ENCODE measurements around the gene RTP1.
"Not testable (repeated sequence)": the region's sequence is repeated elsewhere in the genome, so short reads cannot be mapped to it uniquely, and the experiment has no call there.

RTP1 gene

GRCh38 chr3:187197335-187197649, at the start of gene RTP1:
Gene RTP1 (plus strand): TSS chr3:187197486. CDS start chr3:187197516, 30 bp downstream.
- DNase-seq (ENCODE audit: low read depth) = no peak

GRCh38 chr3:187150186-187150585, 47.1 kb upstream of the RTP1 start:
- no peak for DNase-seq (ENCODE audit: low read depth)

GRCh38 chr3:187150599-187150998, 46.7 kb upstream of the RTP1 start:
- peak; percentile 24 for DNase-seq (ENCODE audit: low read depth)

DNA sequence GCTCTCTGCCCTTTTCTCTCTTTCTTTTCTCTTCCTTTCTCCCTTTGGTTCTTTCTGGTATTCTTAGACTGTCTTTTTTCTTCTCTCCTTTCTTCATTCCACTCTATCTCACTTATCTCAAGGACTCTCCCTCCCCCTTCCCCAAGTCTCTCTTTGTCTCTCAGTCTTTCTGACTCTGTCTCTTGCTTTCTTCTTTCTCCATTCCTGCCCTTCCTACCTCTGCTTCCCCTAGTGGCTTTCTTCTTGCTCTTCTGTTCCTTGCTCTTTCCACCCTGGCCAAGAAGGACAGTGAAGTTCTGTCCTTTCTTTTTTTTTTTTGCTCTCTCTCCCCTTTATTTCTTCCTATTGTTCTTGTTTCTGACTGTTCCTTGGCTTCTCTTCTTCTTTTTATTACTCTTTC, 35.7 kb upstream of the RTP1 start:
- no peak for DNase-seq (ENCODE audit: low read depth)

DNA sequence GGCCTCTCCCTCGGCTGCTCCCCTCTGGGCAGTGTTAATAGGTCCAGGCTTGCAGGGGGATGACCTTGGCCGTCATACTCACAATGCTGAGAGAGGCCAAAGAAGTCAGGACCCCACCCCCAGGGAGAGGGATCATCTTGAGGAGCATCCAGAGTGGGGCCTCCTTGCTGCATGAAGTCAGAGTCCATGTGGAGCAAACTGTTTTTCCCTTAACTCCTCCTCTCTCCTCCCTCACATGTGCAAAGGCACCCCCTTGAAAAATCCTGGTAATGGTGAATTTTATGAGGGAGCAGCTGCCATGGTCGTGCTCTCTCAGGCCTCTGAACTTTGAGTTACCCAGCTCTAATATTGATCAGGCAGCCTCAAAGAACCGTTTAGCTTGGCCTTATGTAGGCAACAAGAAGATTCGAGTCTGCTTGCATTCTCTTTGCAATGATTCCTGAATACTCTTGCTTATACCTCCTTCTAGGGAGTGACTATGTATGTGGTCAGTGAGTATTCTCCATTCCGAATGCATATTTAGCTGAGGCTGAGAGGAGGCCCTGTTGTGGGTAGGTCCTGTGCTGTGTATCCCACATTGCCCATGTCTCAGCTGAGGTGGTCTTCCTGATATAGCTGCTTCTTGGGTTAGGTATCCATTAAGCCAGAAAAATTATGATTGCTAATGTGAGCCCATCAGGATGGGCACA, 34.9 kb upstream of the RTP1 start:
- no peak for DNase-seq (ENCODE audit: low read depth)

DNA sequence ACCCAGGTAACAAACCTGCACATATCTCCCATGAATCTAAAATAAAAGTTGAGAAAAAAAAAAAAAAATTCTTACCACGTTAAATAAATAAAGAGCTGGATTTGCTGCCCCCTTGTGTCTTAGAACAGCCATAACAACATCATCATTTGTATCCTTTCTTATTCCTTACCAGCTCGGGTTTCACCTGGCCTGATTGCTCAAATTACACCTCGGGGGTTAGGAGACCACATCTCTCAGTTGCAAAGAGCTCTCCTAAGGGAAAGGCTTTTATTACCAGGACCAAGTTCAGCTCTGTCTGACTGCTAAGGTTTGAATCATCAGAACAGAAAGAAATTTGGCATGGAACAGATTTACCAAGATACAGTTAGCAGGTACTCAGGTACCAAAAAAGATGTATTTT, 32.1 kb upstream of the RTP1 start:
- DNase-seq (ENCODE audit: low read depth) = no peak

GRCh38 chr3:187166750-187167149, 30.5 kb upstream of the RTP1 start:
- no peak for DNase-seq (ENCODE audit: low read depth)

GRCh38 chr3:187167777-187168176, 29.5 kb upstream of the RTP1 start:
- no peak for DNase-seq (ENCODE audit: low read depth)

- no peak for DNase-seq (ENCODE audit: low read depth)
Observed at GRCh38 chr3:187169231-187169960, 27.9 kb upstream of the RTP1 start.

DNA sequence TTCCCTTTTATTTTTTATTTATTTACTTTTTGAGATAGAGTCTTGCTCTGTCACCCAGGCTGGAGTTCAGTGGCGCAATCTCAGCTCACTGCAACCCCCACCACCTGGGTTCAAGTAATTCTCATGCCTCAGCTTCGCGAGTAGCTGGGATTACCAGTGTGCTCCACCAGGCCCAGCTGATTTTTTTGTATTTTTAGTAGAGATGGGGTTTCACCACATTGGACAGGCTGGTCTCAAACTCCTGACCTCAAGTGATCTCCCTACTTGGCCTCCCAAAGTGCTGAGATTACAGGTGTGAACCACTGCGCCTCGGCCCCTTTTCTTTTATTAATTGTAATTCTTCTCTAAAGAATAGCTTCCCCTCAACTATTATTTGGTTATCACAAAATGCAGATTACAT, 26.4 kb upstream of the RTP1 start:
- not testable (repeated sequence) for DNase-seq (ENCODE audit: low read depth)

GRCh38 chr3:187172929-187173328, 24.4 kb upstream of the RTP1 start:
- DNase-seq (ENCODE audit: low read depth) = no peak

- DNase-seq (ENCODE audit: low read depth) = no peak
Observed at GRCh38 chr3:187181454-187182170, 15.7 kb upstream of the RTP1 start.

GRCh38 chr3:187183210-187183862, 13.9 kb upstream of the RTP1 start:
- DNase-seq (ENCODE audit: low read depth) = no peak

DNA sequence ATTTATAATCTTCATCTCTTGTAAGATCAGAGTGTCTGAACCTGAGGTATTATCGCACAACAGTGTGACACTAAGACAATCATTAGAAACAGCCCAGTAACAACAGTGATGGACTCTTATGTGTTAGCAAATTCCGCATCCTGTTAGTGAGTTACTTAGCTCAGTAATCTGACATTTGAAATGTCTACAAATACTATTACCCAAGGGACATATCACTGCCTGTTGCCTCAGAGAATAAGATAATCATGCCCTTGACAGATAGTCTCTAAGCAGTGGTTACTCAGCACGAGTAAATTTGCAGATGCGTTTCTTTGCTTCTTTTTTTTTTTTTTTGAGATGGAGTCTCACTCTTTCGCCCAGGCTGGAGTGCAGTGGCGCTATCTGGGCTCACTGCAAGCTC, 13.4 kb upstream of the RTP1 start:
- no peak for DNase-seq (ENCODE audit: low read depth)

GRCh38 chr3:187185759-187186158, 11.5 kb upstream of the RTP1 start:
- no peak for DNase-seq (ENCODE audit: low read depth)

GRCh38 chr3:187186375-187186774, 10.9 kb upstream of the RTP1 start:
- DNase-seq (ENCODE audit: low read depth) = no peak

DNA sequence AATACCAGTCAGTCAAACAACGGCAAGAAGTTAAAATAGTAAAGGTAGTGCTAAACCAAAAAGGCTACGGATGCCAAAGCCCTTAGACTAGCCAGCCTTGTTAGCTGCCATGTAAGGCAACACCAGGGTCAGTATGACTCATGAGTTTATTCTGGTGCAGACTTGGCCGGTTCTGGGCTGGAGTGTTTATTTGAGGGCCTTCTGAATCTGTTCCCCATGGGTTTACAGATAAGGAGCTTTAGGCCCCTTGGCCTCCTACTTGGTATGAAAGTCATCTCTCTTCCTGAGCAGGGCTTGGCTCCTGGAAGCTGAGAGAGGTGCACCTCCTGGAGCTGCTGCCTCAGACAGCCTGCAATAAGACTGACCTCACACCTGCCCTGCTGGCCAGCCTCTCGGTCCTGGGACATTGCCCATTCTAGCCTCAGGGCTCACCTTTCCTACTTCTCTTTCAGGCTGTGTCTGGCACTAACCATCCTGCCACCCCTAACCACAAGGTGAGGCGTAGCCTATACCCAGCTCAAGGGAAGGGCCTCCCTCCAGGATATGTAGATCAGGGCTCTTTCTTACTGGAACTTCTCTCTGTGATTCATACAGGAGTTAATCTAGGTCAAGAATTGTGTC, 10.4 kb upstream of the RTP1 start:
- DNase-seq (ENCODE audit: low read depth) = no peak

DNA sequence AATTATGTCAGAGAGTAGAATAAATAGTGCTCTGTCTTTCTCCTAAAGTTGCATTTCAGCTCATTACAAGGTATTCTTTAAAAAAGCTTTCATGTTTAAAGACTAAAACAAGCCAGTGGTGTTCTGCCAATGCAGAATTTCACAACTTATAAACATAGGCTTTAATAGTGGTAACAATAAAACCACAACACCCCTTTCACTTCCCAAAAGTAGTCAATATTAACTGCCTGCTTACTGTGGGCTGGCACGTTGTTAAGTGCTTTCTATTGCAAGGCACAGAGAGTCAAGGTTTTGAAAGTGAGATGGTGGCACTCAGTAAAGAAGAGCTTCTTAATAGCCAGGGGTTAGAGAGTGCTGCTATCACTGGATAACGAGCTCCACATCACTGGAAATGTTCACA, 8.4 kb upstream of the RTP1 start:
- no peak for DNase-seq (ENCODE audit: low read depth)

GRCh38 chr3:187191271-187191670, 6.0 kb upstream of the RTP1 start:
- no peak for DNase-seq (ENCODE audit: low read depth)

DNA sequence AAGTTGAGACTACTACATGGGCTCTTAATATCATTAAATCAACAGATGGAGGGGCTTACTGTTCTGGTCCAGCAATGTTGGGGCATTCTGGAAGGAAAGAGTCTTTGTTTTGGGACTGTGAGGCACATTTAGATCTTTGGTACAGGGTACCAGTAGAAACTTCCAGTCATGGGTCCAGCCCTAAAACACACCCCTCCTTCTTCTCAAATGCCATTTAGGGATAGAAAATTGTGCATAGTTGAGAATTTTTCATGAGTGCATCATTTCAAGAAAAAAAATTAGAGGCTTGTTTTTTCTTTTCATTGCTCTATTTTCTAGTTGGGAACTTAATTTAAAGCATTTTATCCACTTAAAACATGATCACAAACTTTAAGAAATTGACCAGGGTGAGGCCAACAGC, 4.1 kb upstream of the RTP1 start:
- DNase-seq (ENCODE audit: low read depth) = no peak

DNA sequence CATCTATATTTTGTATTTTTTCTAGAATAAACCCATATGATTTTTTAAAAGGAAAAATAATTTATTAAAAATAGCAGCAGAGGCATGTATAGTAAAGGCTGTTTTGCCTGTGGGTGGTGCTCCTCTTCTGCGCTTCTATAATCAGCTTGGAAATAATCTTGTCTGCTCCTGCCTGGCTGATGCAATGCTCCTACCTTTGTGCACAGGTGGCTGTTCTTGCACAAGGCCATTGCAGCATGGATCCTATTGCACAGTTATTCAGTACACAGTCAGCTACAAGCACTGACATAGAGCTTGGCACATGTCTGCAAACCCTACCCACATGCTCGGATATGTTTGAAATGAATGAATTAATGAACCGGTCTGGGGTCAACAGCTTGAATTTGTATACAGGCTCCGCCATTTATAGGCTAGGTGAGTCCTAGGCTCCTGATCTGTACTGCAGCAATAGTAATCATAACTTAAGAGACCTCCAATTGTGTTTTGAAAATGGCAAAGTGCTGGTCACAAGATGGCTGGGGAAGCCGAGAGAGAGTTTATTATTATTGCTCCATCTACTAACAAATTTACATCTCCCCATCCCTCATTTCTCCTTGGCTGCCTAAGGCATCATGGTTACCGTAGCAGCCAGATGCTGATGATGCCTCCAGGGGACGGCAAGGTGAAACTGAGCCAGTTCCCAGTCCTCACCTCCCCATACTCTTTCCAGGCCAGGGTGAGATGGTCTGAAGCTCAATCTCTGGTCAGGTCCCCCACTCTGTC, 532 bp upstream of the RTP1 start:
- DNase-seq (ENCODE audit: low read depth) = no peak

- DNase-seq (ENCODE audit: low read depth) = no peak
Observed at GRCh38 chr3:187198490-187198889, 1.2 kb downstream of the RTP1 start.

All from stimulated activated CD8-positive, alpha-beta memory T cell treated with anti-CD3 and anti-CD28 coated beads, Interleukin-12 subunit alpha, Interleukin-12 subunit beta, amount 100 ng/mL, for 4 hours (primary cell).